IMR-90 (cell line): Measurements from ENCODE around the gene HDGFL2. TPM values are rescaled to one million over a fixed set of nuclear protein-coding genes. Genes with fewer than 3 reads are reported as not detected.

Experiments
- ATAC-seq: fragments of 200-7000 bp; cut with Tn5 transposase; 2 replicates; pipeline ENCODE4 v1.9.1; 2020; ENCODE audit warnings: low read depth, mild to moderate bottlenecking, moderate library complexity
- BruUV-seq: library from RNA; stranded (reverse); fragments of 400-500 nt; replicated peaks from 2 replicates; lab custom pipeline; 2021; lab: Mats Ljungman, UMichigan
- CTCF ChIA-PET: fragments of 300-600 bp; formaldehyde crosslinking; extraction: SDS; loops from one replicate; lab custom pipeline; 2021; ENCODE audit warnings: antibody characterized with exemption; lab: Yijun Ruan, JAX
- POLR2A ChIA-PET: fragments of 300-600 bp; sonication (Branson Sonifier 250); formaldehyde crosslinking; loops from one replicate; lab custom pipeline; 2022; ENCODE audit warnings: antibody characterized with exemption; ENCODE audit not compliant: unreplicated experiment; lab: Charles Lee
- DNase-seq: peaks from one replicate; pipeline ENCODE4 v3.0.0; 2013
- H2AFZ ChIP-seq: replicated peaks from 2 replicates; pipeline ENCODE3; 2013; ENCODE audit warnings: low read length, mild to moderate bottlenecking; ENCODE audit not compliant: poor library complexity
- H2AK5ac ChIP-seq: 2 replicates; pipeline ENCODE4 v1.6.1; 2013; ENCODE audit warnings: low read depth, low read length, inconsistent platforms
- H2AK9ac ChIP-seq: replicated peaks from 2 replicates; pipeline ENCODE3; 2013; ENCODE audit warnings: mild to moderate bottlenecking, low read depth, low read length, moderate library complexity; ENCODE audit not compliant: poor library complexity
- H2BK120ac ChIP-seq: 2 replicates; pipeline ENCODE4 v1.6.1; 2013; ENCODE audit warnings: low read depth, low read length, inconsistent platforms
- H2BK15ac ChIP-seq: 3 replicates; pipeline ENCODE4 v1.6.1; 2013; ENCODE audit warnings: low read depth, low read length, inconsistent platforms
- H2BK20ac ChIP-seq: 2 replicates; pipeline ENCODE4 v1.6.1; 2013; ENCODE audit warnings: low read depth, mild to moderate bottlenecking, inconsistent platforms, low read length, moderate library complexity
- H2BK5ac ChIP-seq: 2 replicates; pipeline ENCODE4 v1.6.1; 2013; ENCODE audit warnings: mild to moderate bottlenecking, low read depth, low read length, inconsistent platforms; ENCODE audit not compliant: poor library complexity, severe bottlenecking
- H3K14ac ChIP-seq: replicated peaks from 2 replicates; pipeline ENCODE4 v1.6.1; 2013; ENCODE audit warnings: low read depth, low read length, inconsistent platforms
- H3K18ac ChIP-seq: 2 replicates; pipeline ENCODE4 v1.6.1; 2013; ENCODE audit warnings: low read depth, low read length, control low read depth
- H3K23ac ChIP-seq: 2 replicates; pipeline ENCODE4 v1.6.1; 2013; ENCODE audit warnings: low read depth, low read length, inconsistent platforms
- H3K27ac ChIP-seq: 2 replicates; pipeline ENCODE4 v1.5.1; 2013; ENCODE audit warnings: mild to moderate bottlenecking, control low read depth, low read length; ENCODE audit not compliant: insufficient read depth
- H3K27me3 ChIP-seq: 2 replicates; pipeline ENCODE4 v1.6.1; 2013; ENCODE audit warnings: low read length; ENCODE audit not compliant: control insufficient read depth, insufficient read depth
- H3K36me3 ChIP-seq: 2 replicates; pipeline ENCODE4 v1.6.1; 2013; ENCODE audit warnings: low read length, mixed read lengths; ENCODE audit not compliant: control insufficient read depth, insufficient read depth
- H3K4ac ChIP-seq: 2 replicates; pipeline ENCODE4 v1.6.1; 2013; ENCODE audit warnings: low read depth, low read length, inconsistent platforms
- H3K4me1 ChIP-seq: 2 replicates; pipeline ENCODE4 v1.6.1; 2013; ENCODE audit warnings: low read length, mixed read lengths; ENCODE audit not compliant: control insufficient read depth, insufficient read depth
- H3K4me2 ChIP-seq: 2 replicates; pipeline ENCODE4 v1.6.1; 2013; ENCODE audit warnings: low read depth, mild to moderate bottlenecking, control low read depth, low read length, moderate library complexity
- H3K4me3 ChIP-seq: 2 replicates; pipeline ENCODE4 v1.5.1; 2013; ENCODE audit warnings: low read depth, mild to moderate bottlenecking, control low read depth, low read length, moderate library complexity; ENCODE audit not compliant: insufficient read depth
- H3K56ac ChIP-seq: 2 replicates; pipeline ENCODE4 v1.6.1; 2013; ENCODE audit warnings: low read length, inconsistent platforms; ENCODE audit not compliant: insufficient read depth; ENCODE audit errors: extremely low read depth
- H3K79me1 ChIP-seq, 2 experiments: 2 replicates each; pipeline ENCODE4 v1.6.1; 2013; ENCODE audit warnings: low read length in 2 of 2, inconsistent platforms in 1 of 2, low read depth in 1 of 2
- H3K9ac ChIP-seq: 2 replicates; pipeline ENCODE4 v1.6.1; 2013; ENCODE audit warnings: low read depth, low read length, control low read depth
- H3K9me1 ChIP-seq: 2 replicates; pipeline ENCODE4 v1.6.1; 2013; ENCODE audit warnings: low read length, inconsistent platforms; ENCODE audit not compliant: insufficient read depth
- H3K9me3 ChIP-seq: 2 replicates; pipeline ENCODE4 v1.6.1; 2013; ENCODE audit warnings: low read length; ENCODE audit not compliant: control insufficient read depth, insufficient read depth
- H4K20me1 ChIP-seq: 2 replicates; pipeline ENCODE4 v1.6.1; 2013; ENCODE audit warnings: low read length, inconsistent platforms; ENCODE audit not compliant: insufficient read depth
- H4K5ac ChIP-seq: 2 replicates; pipeline ENCODE4 v1.6.1; 2013; ENCODE audit warnings: mild to moderate bottlenecking, low read depth, low read length, control low read depth
- H4K8ac ChIP-seq, 2 experiments: 2 replicates each; pipeline ENCODE4 v1.6.1; 2013; ENCODE audit warnings: low read depth in 2 of 2, low read length in 2 of 2, control low read depth in 1 of 2, inconsistent platforms in 1 of 2
- H4K91ac ChIP-seq: 2 replicates; pipeline ENCODE4 v1.6.1; 2013; ENCODE audit warnings: low read depth, low read length, inconsistent platforms; ENCODE audit not compliant: insufficient read depth
- BHLHE40 ChIP-seq: fragments of 150-350 bp; IDR thresholded peaks from 2 replicates; pipeline ENCODE4 v1.6.1; 2016; ENCODE audit warnings: mild to moderate bottlenecking, low read depth, low read length
- CEBPB ChIP-seq: IDR thresholded peaks from 2 replicates; pipeline ENCODE4 v1.6.1; 2012; ENCODE audit warnings: low read depth, low read length, improper control_type of control experiment
- CHD1 ChIP-seq: IDR thresholded peaks from 2 replicates; pipeline ENCODE4 v1.6.1; 2012; ENCODE audit warnings: low read depth, low read length, improper control_type of control experiment
- FOS ChIP-seq: fragments of 150-350 bp; IDR thresholded peaks from 2 replicates; pipeline ENCODE4 v1.6.1; 2016; ENCODE audit warnings: low read depth, low read length
- MAFK ChIP-seq: IDR thresholded peaks from 2 replicates; pipeline ENCODE4 v1.6.1; 2012; ENCODE audit warnings: low read depth, low read length, improper control_type of control experiment
- MAZ ChIP-seq: IDR thresholded peaks from 2 replicates; pipeline ENCODE4 v1.6.1; 2012; ENCODE audit warnings: low read depth, mild to moderate bottlenecking, low read length, improper control_type of control experiment, moderate library complexity, borderline replicate concordance
- MXI1 ChIP-seq: IDR thresholded peaks from 2 replicates; pipeline ENCODE4 v1.6.1; 2012; ENCODE audit warnings: low read depth, mild to moderate bottlenecking, low read length, moderate library complexity, borderline replicate concordance
- NFE2L2 ChIP-seq: fragments of 150-350 bp; IDR thresholded peaks from 2 replicates; pipeline ENCODE4 v1.6.1; 2016; ENCODE audit warnings: low read depth, mild to moderate bottlenecking, low read length
- POLR2A ChIP-seq: IDR thresholded peaks from 2 replicates; pipeline ENCODE4 v1.6.1; 2012; ENCODE audit warnings: mild to moderate bottlenecking, low read depth, low read length
- RAD21 ChIP-seq: IDR thresholded peaks from 2 replicates; pipeline ENCODE4 v1.6.1; 2012; ENCODE audit warnings: low read length, improper control_type of control experiment
- RCOR1 ChIP-seq: IDR thresholded peaks from 2 replicates; pipeline ENCODE4 v1.6.1; 2012; ENCODE audit warnings: mild to moderate bottlenecking, low read length, improper control_type of control experiment; ENCODE audit not compliant: insufficient replicate concordance
- RFX5 ChIP-seq: IDR thresholded peaks from 2 replicates; pipeline ENCODE4 v1.8.0; 2012; ENCODE audit warnings: low read depth, mild to moderate bottlenecking, low read length, moderate library complexity
- SMC3 ChIP-seq: fragments of 150-350 bp; IDR thresholded peaks from 2 replicates; pipeline ENCODE4 v1.6.1; 2016; ENCODE audit warnings: low read depth, mild to moderate bottlenecking, antibody characterized with exemption, low read length, moderate library complexity
- WGBS, 2 experiments: methylation state at CpG; one replicate each; pipeline versions ENCODE4 v1.1.5 to v1.1.7; 2013; ENCODE audit warnings: missing lambda C conversion rate in 2 of 2; ENCODE audit not compliant: insufficient read length in 1 of 2; ENCODE audit errors: extremely low coverage in 2 of 2; 5-methylcytosine and 5-hydroxymethylcytosine counted together
- dilution Hi-C: fragments of 300-500 bp; cut with HindIII; formaldehyde crosslinking; loops from one replicate; pipeline ENCODE4 v1.14.3; 2018; ENCODE audit warnings: low sequenced_read_pairs; ENCODE audit not compliant: unreplicated experiment
- in situ Hi-C: fragments of 300-500 bp; cut with MboI; formaldehyde crosslinking; loops from 3 replicates; pipeline ENCODE4 v1.14.3; 2019; ENCODE audit warnings: low sequenced_read_pairs, inconsistent platforms, mixed read lengths
- intact Hi-C: fragments of 100-400 bp; cut with micrococcal nuclease; formaldehyde crosslinking; loops from 2 replicates; pipeline ENCODE4 v1.10.0; 2022
- polyA plus RNA-seq, 3 experiments: library from polyadenylated mRNA; depleted of rRNA; stranded (reverse); fragments of >200 nt; gene quantifications; 2 replicates each; pipeline ENCODE4 v1.2.3, GENCODE V29; 2012; ENCODE audit warnings: low replicate concordance in 1 of 3
- total RNA-seq: library from RNA; depleted of rRNA; stranded (reverse); fragments of >200 nt; gene quantifications from 2 replicates; pipeline ENCODE4 v1.2.3, GENCODE V29; 2012
- TF ChIP-seq, protein P1 (sequence below): fragments of 150-350 bp; IDR thresholded peaks from 2 replicates; pipeline ENCODE4 v1.6.1; 2016; ENCODE audit warnings: low read depth, mild to moderate bottlenecking, low read length, moderate library complexity, borderline replicate concordance
- TF ChIP-seq, protein P2 (sequence below): fragments of 150-350 bp; IDR thresholded peaks from 2 replicates; pipeline ENCODE4 v1.6.1; 2017; ENCODE audit warnings: mild to moderate bottlenecking, antibody characterized with exemption, low read length, low read depth

The HDGFL2 gene
- total and polyA plus RNA-seq, 2 of the 4 experiments (the other 2 are of a cell fraction), result 35.8 to 48.5 TPM

DNA sequence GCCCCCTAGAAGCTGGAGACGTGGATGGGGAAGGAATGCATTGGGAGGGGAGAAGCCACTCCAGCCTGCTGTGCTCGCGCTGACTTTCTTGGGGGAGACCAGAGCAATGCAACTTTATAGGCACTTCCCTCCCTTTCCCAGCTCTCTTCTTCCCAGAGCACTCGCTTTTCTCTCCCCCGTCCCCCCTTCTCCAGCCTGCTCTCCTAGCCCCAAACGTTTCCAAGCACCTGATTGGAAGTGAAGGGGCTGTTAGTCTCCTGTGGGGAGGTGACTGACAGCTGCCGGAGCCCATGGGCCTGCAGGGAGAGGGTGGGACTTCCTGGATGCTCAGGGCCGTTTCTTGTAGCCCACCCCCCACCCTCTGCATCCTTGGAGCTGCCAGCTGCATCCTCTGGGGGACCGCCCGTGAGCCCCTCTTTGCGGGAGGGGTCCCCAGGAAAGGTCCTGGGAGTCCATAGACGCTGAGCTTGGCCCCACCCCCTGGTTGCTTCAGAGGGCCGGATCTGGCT, 2.5 kb downstream of the HDGFL2 start:
- DNase-seq (peak; percentile 68), ATAC-seq (peak; percentile 22)
- H3K18ac ChIP-seq, result no peak overlapping the region
- H2AK5ac ChIP-seq, result peak overlapping the region; percentile 87; the same call in 1 of the 2 replicates
- H3K9me3 ChIP-seq, result no peaks in the 10 kb centered on the region
- no TSS peak for BruUV-seq
- no peak overlapping the region for H2BK15ac ChIP-seq
- intact Hi-C loops (loop anchor here (5.0 kb wide), 1 partner anchor 163 kb away; the partner anchor contains the start of gene TNFAIP8L1), in situ Hi-C loops (no loop called here), dilution Hi-C loops (no loop called here)
- H3K56ac ChIP-seq, result peak overlapping the region; percentile 17; the same call in 1 of the 2 replicates
- H4K5ac ChIP-seq, result peak overlapping the region; percentile 5; the same call in 1 of the 2 replicates
- peak overlapping the region; percentile 90 for H2AFZ ChIP-seq
- ChIA-PET POLR2A (interaction anchor here (0.6 kb wide), 1 partner anchor 179 kb away, joined by 5 read pairs; no protein-coding TSS in a partner anchor), CTCF (no interaction called here)
- H3K79me1 ChIP-seq, result peaks cover 7 to 45% of the 10 kb centered on the region in 2 experiments
- peak overlapping the region in 1 of 2 experiments; percentile 93; a peak in 2 of 4 replicates for H4K8ac ChIP-seq
- H4K91ac ChIP-seq, result peak overlapping the region; percentile 43; the same call in 1 of the 2 replicates
- H3K4me2 ChIP-seq, result peak overlapping the region; percentile 89
- peak overlapping the region; percentile 86; the same call in 1 of the 2 replicates for H3K23ac ChIP-seq
- H3K4me3 ChIP-seq, result peak overlapping the region; percentile 43
- no CpG with 5 or more reads among the region's 13 CpGs for WGBS, 2 experiments
- peak overlapping the region; percentile 54 for H3K27ac ChIP-seq
- peak overlapping the region; percentile 21 for H3K9ac ChIP-seq
- H2BK5ac ChIP-seq, result no peak overlapping the region
- peaks cover 18% of the 10 kb centered on the region for H4K20me1 ChIP-seq
- H3K14ac ChIP-seq, result peak overlapping the region; percentile 69
- H3K9me1 ChIP-seq, result 0 out of 2 replicates have a peak, but pooled peaks cover 2% of the 10 kb centered on the region
- H3K36me3 ChIP-seq, result peaks cover 26% of the 10 kb centered on the region
- peak overlapping the region; percentile 74; the same call in 1 of the 2 replicates for H3K4ac ChIP-seq
- no peak overlapping the region for H2BK120ac ChIP-seq
- H2BK20ac ChIP-seq, result no peak overlapping the region
- H3K27me3 ChIP-seq, result no peaks in the 10 kb centered on the region
- H2AK9ac ChIP-seq, result peak overlapping the region; percentile 87
- peaks cover 4% of the 10 kb centered on the region for H3K4me1 ChIP-seq
- TF ChIP-seq CHD1 (no peak), NFE2L2 (no peak), FOS (no peak), RAD21 (no peak), POLR2A (no peak), CEBPB (no peak), BHLHE40 (no peak), RFX5 (no peak), RCOR1 (no peak), MAZ (no peak), MAFK (no peak), MXI1 (no peak), SMC3 (no peak)
- TF ChIP-seq, protein P1, sequence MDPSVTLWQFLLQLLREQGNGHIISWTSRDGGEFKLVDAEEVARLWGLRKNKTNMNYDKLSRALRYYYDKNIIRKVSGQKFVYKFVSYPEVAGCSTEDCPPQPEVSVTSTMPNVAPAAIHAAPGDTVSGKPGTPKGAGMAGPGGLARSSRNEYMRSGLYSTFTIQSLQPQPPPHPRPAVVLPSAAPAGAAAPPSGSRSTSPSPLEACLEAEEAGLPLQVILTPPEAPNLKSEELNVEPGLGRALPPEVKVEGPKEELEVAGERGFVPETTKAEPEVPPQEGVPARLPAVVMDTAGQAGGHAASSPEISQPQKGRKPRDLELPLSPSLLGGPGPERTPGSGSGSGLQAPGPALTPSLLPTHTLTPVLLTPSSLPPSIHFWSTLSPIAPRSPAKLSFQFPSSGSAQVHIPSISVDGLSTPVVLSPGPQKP, result no peak
- TF ChIP-seq, protein P2, sequence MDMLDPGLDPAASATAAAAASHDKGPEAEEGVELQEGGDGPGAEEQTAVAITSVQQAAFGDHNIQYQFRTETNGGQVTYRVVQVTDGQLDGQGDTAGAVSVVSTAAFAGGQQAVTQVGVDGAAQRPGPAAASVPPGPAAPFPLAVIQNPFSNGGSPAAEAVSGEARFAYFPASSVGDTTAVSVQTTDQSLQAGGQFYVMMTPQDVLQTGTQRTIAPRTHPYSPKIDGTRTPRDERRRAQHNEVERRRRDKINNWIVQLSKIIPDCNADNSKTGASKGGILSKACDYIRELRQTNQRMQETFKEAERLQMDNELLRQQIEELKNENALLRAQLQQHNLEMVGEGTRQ, result no peak
